ENCODE results near the gene MMEL1.

DNA sequence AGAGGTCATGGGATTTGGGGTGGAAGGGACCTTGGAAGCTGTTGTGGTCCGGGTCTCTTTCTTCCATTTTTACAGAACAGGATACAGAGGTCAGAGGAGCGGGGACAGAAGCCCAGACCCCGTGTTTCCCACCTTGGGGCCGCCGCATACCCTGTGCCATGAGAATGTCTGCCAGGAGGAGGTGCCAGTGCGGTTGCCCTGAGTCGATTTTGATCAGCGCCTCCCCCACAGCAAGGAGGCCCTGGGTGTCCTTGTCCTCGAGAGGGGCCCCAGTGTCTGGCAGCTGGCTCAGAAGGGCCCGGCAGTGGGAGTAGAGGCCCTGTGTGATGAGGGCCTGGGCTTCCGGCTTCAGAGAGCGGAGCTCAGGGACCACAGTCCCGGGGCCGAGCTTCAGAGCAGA is 12.3 kb upstream of the MMEL1 start:
- TF ChIP-seq, protein P1, sequence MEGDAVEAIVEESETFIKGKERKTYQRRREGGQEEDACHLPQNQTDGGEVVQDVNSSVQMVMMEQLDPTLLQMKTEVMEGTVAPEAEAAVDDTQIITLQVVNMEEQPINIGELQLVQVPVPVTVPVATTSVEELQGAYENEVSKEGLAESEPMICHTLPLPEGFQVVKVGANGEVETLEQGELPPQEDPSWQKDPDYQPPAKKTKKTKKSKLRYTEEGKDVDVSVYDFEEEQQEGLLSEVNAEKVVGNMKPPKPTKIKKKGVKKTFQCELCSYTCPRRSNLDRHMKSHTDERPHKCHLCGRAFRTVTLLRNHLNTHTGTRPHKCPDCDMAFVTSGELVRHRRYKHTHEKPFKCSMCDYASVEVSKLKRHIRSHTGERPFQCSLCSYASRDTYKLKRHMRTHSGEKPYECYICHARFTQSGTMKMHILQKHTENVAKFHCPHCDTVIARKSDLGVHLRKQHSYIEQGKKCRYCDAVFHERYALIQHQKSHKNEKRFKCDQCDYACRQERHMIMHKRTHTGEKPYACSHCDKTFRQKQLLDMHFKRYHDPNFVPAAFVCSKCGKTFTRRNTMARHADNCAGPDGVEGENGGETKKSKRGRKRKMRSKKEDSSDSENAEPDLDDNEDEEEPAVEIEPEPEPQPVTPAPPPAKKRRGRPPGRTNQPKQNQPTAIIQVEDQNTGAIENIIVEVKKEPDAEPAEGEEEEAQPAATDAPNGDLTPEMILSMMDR (IDR thresholded peaks at IDR 0.05): no peak
- no peak for TF ChIP-seq POLR2A (IDR thresholded peaks at IDR 0.05)

Data from testis (tissue), 2 donors.